NK-92 treated with Interleukin-12 subunit alpha and Interleukin-12 subunit beta, amount 100 ng/mL, for 24 hours (cell line): ENCODE data around the gene SAV1.
"Not testable (repeated sequence)": the region's sequence is repeated elsewhere in the genome, so short reads cannot be mapped to it uniquely, and the experiment has no call there.

Experiments
- DNase-seq: peaks from one replicate; lab custom pipeline; 2025; lab: John Stamatoyannopoulos, UW

SAV1 gene

DNA sequence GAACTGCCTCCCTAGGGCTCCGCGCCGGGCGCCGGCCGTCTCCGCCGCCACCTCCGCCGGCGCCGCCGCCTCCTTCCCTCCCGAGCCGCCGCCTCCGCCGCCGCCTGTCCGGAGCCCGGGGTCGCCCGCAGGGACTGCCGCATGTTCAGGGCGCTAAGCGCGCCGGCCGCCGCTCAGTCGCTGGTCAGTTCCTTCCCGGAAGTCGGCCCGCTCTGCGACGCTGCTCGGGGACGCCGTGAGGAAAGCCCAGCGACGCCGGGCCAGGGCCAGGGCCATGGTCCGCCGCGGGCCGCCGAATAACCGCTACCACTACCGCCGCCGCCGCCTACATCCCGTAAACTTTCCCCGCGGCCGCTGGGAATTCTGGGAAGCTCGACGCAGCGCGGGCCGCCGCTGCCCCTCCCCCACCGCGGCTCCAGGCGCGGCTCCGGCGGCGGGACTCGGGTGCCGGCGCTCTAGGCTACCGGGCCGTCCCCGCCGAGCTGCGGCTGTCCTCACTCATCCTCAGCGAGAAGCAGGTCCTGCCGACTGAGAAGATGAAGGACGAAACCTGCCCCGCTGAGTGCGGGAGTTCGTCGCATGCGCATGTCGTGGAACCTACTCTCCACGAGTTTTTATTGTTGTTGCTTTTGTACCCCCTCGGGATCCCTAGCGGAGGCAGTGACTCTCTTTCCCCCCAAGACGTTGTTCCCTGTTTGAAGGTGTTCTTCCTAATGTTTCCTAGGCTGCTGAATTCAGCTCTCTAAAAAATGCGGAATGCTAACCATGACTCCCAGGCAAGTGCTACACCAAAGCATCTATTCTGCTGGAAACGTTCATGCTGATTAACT, at the start of gene SAV1:
Gene SAV1 (minus strand): TSS at position 311 of the 830 bp plus-strand sequence. CDS start 339 bp downstream, outside the sequence.
- DNase-seq, result peak; percentile 52

- DNase-seq, result no peak
Observed at GRCh38 chr14:50717811-50718210, 49.7 kb upstream of the SAV1 start.

DNA sequence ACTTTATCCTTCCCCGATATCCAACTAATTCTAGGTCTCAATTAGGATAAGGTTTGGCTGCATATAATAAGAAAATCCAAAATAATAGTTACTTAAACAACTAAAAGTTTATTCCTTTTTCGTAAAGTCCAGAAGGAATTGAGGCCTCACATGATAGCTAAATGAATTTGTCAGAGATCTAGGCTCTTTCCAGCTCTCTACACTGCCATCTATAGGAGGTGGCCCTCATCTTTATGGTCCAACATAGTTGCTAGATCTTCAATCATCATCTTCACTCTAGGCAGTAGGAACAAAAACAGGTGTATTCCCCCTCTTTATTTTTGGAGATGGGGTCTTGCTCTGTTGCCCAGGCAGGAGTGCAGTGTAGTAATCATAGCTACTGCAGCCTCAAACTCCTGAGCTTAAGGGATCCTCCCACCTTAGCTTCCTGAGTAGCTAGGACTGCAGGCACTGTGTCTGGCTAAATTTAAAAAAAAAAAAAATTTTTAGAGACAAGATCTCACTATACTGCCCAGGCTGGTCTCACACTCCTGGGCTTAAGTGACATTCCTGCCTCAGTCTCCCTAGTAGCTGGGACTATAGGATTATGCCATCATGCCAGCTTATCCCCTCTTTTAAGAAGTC, 46.5 kb upstream of the SAV1 start:
- no peak for DNase-seq

DNA sequence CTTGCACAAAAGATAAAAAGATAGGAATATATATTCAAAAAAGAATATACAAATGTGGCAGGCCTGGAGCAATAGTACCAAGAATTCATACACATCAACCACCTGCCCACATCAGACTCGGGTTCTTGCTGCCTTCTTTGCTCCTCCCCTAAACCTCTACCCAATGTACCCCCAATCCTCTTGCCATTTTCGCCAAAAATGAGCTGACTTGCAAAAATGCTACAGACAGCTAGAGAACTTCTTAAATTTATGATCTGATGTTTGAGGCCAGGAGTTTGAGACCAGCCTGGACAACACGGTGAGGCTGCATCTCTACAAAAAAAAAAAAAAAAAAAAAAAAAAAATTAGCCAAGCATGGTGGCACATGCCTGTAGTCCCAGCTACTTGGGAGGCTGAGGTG, 42.9 kb upstream of the SAV1 start:
- DNase-seq, result no peak

DNA sequence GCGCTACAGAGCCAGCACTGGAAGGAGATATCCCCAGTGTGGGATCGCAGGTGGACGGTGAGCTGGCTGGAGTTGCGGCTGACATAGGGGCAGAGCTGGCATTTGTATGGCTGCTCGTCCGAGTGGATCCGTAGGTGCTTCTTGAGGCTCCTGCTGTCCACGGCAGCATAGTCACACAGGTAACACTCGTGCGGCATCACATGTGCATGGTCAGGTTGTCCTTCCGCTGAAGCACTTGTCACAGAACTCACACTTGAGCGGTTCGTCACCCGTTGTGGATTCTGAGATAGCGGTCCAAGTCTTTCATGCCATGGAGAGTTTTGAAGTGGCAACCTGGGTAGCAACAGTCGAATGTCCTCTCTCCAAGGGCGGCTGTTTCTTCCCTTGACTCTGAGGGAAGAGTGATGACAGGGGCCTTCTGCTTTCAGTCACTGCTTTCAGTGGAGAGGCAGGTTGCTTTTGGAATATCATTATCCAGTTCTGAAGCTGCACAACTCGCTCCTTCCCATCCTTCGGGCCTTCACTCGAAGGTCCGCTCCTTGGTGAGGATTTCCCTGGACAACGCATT, 37.0 kb upstream of the SAV1 start:
- no peak for DNase-seq

GRCh38 chr14:50704454-50705010, 36.4 kb upstream of the SAV1 start:
- DNase-seq, result no peak

DNA sequence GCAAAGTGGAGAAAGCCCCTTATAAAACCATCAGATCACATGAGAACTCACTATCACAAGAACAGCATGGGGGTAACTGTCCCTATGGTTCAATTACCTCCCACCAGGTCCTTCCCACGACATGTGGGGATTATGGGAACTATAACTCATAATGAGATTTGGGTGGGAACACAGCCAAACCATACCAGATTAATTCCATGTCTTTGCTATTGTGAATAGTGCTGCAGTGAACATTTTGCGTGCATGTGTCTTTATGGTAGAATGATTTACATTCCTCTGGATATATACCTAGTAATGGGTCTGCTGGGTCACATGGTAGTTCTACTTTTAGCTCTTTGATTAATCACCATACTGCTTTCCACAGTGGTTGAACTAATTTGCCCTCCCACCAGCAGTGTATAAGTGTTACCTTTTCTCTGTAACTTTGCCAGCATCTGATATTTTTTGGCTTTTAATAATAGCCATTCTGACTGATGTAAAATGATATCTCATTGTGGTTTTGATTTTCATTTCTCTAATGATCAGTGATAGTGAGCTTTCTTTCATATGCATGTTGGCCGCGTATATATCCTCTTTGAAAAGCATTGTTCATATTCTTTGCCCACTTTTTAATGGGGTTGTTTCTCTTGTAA, 29.7 kb upstream of the SAV1 start:
- no peak for DNase-seq

DNA sequence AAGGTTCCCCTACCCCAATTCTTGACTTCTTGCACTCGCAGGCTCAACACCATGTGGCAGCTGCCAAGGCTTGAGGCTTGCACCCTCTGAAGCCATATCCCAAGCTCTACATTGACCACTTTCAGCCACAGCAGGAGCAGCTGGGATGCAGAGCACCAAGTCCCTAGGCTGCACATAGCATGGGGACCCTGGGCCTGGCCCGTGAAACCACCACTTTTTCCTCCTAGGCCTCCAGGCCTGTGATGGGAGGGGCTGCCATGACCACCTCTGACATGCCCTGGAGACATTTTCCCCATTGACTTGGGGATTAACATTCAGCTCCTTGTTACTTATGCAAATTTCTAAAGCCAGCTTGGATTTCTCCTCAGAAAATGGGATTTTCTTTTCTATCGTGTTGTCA, 26.2 kb upstream of the SAV1 start:
- not testable (repeated sequence) for DNase-seq

- no peak for DNase-seq
Observed at GRCh38 chr14:50688875-50689274, 20.8 kb upstream of the SAV1 start.

GRCh38 chr14:50679674-50680073, 11.6 kb upstream of the SAV1 start:
- DNase-seq, result no peak

DNA sequence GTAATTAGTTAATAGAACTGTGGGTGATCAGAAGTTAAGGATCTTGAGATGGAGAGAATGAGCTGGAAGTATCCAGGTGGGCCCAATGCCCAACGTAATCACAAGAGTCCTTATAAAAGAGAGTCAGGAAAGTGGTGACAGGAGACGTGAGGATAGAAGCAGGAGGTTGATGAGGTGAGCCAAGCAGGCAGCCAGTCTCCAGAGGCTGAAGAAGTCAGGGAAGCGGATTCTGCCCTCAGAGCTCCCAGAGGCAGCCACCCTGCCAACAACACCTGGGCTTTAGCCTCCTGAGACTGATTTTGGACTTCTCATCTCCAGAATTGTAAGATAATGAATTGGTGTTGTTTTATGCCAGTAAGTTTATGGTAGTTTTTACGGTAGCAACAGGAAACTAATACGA, 10.1 kb upstream of the SAV1 start:
- no peak for DNase-seq

GRCh38 chr14:50677527-50678063, 9.5 kb upstream of the SAV1 start:
- DNase-seq, result no peak

DNA sequence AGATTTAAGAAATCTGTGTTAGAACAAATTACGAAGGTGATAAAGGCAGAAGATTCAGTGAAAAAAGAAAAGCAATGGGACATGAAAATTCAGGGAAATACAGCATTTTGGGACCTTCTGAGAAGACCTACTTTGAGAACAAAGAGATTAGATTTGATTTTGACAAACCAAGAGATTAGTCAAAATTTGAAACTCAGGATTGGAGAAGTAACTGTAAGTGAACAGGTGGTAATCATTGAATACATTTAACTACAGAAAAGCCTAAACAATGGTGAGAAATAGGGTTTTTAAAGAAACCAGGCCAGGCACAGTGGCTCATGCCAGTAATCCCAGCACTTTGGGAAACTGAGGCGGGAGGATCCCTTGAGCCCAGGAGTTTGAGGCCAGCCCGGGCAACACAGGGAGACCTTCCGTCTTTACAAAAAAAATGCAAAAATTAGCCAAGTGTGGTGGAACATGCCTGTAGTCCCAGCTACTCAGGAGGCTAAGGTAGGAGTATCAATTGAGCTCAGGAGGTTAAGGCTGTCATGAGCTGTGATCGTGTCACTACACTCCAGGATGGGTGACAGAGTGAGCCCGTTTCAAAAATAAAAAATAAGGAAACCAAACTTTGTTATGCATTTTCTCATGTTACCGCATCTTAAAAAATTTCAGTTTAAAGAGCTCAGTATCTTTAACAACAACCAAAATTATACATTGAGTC, 8.9 kb upstream of the SAV1 start:
- no peak for DNase-seq

GRCh38 chr14:50675597-50675996, 7.5 kb upstream of the SAV1 start:
- no peak for DNase-seq

DNA sequence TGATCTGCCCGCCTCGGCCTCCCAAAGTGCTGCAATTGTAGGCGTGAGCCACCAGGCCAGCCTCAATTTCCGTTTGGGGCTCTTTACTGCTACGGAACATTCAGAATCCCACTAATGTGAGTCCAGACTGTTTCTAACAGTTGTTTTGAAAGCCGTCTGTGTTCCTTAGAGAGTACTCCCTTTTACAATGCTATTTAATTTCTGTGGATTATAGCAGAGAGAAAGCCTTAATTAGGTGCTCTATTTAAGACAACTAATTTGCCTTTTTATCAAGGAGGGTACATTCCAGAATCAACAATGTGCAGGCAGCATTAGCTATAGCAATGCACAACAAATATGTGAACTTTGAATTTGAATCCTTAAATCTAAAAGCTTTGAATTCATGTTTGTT, 2.8 kb upstream of the SAV1 start:
- no peak for DNase-seq

GRCh38 chr14:50670196-50670865, 2.2 kb upstream of the SAV1 start:
- no peak for DNase-seq

DNA sequence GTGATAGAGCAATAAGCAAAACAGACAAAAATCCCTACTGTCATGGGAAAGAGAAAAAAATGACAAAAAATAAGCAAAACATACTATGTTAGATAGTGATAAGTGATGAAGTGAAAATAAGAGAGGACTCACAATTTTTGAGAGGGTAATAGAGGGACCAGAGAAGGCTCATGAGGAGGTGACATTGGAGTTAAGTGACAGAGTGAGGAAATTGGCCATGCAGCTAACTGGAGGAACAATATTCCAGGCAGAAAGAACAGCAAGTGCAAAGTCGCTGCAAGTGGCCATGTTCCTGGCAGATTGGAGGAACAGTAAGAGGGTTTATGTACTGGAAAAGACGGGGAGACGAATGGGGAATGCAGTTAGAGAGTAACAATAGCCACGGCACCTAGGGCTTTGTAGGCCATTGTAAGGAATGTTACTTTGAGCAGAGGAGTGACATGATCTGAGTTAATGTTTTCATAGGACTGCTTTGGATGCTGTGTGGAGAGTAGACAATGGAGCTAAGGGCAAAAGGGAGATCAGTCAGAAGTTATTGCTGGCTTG, 1.4 kb upstream of the SAV1 start:
- DNase-seq, result no peak

DNA sequence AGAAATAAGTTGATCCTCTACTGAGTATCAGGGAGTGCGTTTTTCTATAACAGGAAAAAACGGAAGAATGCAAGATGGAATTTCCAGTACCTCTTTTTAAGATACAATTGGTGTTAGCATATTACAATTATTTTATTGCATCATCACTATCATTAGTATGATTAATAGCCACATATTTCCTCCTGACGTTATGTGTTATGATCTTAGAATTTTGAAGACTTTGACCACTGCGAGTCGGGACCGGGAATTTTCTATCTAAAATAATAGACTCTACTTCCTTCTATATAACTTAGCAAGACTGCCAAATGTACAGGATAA, 679 bp upstream of the SAV1 start:
- no peak for DNase-seq

DNA sequence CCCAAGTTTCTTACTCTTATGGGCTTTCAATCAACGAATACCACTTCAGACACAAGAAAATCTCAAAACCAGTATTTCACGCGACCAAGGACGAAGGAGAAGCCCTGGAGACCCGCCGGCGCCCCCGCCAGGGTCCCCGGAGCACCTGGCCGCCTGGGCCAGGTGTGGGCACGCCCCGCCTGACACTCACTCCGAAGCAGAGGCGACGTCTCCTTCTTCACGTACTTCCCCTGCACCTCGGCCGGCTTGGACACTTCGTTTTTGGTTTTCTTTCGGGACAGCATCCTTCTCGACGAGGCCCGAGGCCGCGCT, 466 bp downstream of the SAV1 start:
- peak; percentile 52 for DNase-seq

DNA sequence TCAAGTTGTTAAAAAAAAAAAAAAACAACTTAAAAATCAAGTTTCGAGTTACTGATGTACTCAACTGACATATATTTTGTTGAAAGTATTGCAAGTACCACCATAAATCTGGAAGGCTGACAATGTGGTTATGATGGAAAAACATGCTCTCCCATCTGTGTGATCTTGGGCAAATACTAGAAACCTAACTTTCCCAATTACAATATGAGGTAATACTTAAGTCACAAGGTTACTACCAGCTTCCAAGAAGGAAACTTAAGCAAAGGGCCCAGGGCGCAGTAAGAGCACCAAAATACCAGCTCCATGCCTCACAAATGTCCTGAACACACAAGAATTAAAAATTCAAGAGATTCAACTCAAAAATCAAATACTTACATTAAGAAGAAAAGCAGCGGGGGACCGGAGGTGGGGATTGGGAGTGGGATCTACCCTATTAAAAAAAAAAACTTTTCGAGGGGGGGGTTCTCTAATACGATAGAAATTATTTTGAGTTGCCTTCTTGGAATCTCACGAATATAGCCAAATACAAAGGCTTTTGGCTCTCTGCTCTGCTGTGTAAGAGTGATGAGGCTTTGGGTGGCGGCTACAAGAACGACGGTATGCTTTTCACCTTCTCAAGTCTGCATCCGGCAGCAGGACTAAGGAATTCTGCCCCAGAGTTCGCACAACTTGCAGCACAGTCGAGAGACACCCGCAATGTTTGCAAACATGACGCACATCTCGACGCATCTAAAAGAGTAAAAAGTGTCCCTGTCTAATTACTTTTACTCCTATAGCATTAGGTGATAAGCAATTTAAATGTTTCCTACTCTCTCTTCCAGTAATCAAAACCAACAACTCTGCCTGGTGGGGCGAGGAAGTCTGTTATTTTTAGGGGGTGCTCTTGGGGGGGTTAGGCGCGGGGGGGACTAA, 1.1 kb downstream of the SAV1 start:
- DNase-seq, result no peak
